ENCODE results near the gene BRD4.

GRCh38 chr19:15220833-15221232, 111.5 kb downstream of the BRD4 start:
- TF ChIP-seq, protein P1, sequence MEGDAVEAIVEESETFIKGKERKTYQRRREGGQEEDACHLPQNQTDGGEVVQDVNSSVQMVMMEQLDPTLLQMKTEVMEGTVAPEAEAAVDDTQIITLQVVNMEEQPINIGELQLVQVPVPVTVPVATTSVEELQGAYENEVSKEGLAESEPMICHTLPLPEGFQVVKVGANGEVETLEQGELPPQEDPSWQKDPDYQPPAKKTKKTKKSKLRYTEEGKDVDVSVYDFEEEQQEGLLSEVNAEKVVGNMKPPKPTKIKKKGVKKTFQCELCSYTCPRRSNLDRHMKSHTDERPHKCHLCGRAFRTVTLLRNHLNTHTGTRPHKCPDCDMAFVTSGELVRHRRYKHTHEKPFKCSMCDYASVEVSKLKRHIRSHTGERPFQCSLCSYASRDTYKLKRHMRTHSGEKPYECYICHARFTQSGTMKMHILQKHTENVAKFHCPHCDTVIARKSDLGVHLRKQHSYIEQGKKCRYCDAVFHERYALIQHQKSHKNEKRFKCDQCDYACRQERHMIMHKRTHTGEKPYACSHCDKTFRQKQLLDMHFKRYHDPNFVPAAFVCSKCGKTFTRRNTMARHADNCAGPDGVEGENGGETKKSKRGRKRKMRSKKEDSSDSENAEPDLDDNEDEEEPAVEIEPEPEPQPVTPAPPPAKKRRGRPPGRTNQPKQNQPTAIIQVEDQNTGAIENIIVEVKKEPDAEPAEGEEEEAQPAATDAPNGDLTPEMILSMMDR (IDR thresholded peaks at IDR 0.05; ENCODE audit: low read depth, low read length, poor library complexity, severe bottlenecking) = no peak
- no peak for TF ChIP-seq EZH2phosphoT487 (IDR thresholded peaks at IDR 0.05; ENCODE audit: borderline replicate concordance, low read length)

Measured in DOHH2 (cell line).